ENCODE results near the gene HDAC4.
"Not testable (repeated sequence)": the region's sequence is repeated elsewhere in the genome, so short reads cannot be mapped to it uniquely, and the experiment has no call there.

The HDAC4 gene

GRCh38 chr2:239092571-239093294, 308.1 kb downstream of the HDAC4 start:
- DNase-seq = no peak

GRCh38 chr2:239089884-239090283, 310.9 kb downstream of the HDAC4 start:
- DNase-seq = no peak

- DNase-seq = no peak
Measured at GRCh38 chr2:239087046-239087710, 313.6 kb downstream of the HDAC4 start.

GRCh38 chr2:239086325-239087020, 314.3 kb downstream of the HDAC4 start:
- DNase-seq = no peak

- no peak for DNase-seq
Measured at GRCh38 chr2:239085201-239085992, 315.4 kb downstream of the HDAC4 start.

- no peak for DNase-seq
Measured at GRCh38 chr2:239084007-239084406, 316.8 kb downstream of the HDAC4 start.

- DNase-seq = no peak
Measured at GRCh38 chr2:239082425-239082824, 318.4 kb downstream of the HDAC4 start.

- DNase-seq = no peak
Measured at GRCh38 chr2:239081622-239082021, 319.2 kb downstream of the HDAC4 start.

GRCh38 chr2:239081046-239081445, 319.8 kb downstream of the HDAC4 start:
- no peak for DNase-seq

- no peak for DNase-seq
Measured at GRCh38 chr2:239079671-239080294, 321.0 kb downstream of the HDAC4 start.

GRCh38 chr2:239078128-239078924, 322.5 kb downstream of the HDAC4 start:
- no peak for DNase-seq

GRCh38 chr2:239077260-239077659, 323.6 kb downstream of the HDAC4 start:
- DNase-seq = no peak

- DNase-seq = no peak
Measured at GRCh38 chr2:239075918-239076758, 324.7 kb downstream of the HDAC4 start.

- no peak for DNase-seq
Measured at GRCh38 chr2:239073745-239074530, 326.9 kb downstream of the HDAC4 start.

- DNase-seq = no peak
Measured at GRCh38 chr2:239073270-239073669, 327.6 kb downstream of the HDAC4 start.

- DNase-seq = no peak
Measured at GRCh38 chr2:239072786-239073185, 328.0 kb downstream of the HDAC4 start.

- DNase-seq = no peak
Measured at GRCh38 chr2:239070466-239070865, 330.4 kb downstream of the HDAC4 start.

GRCh38 chr2:239069362-239070333, 331.2 kb downstream of the HDAC4 start:
- DNase-seq = not testable (repeated sequence)

- DNase-seq = no peak
Measured at GRCh38 chr2:239068411-239068810, 332.4 kb downstream of the HDAC4 start.

Data from cerebellar nuclear complex (tissue), 1 donor.